Smooth muscle cell (in vitro differentiated cells): ENCODE results near the gene KLHL1. TPM values are rescaled to one million over a fixed set of nuclear protein-coding genes. Genes with fewer than 3 reads are reported as not detected.

Source experiments
- DNase-seq: peaks from one replicate; lab custom pipeline; 2025; ENCODE audit not compliant: unreplicated experiment; lab: John Stamatoyannopoulos, UW
- H2AFZ ChIP-seq: fragments of 200-600 bp; sonication (generic); 2 replicates; pipeline ENCODE4 v1.6.0; 2016; ENCODE audit warnings: antibody characterized with exemption, low read depth, mild to moderate bottlenecking
- H3F3A ChIP-seq: fragments of 200-600 bp; sonication (generic); 2 replicates; pipeline ENCODE4 v1.6.0; 2017; ENCODE audit warnings: antibody characterized with exemption, low read depth
- H3K27ac ChIP-seq: fragments of 200-600 bp; sonication (generic); 2 replicates; pipeline ENCODE4 v1.5.1; 2016; ENCODE audit warnings: low read depth, mild to moderate bottlenecking
- H3K27me3 ChIP-seq: fragments of 200-600 bp; sonication (generic); 2 replicates; pipeline ENCODE4 v1.6.1; 2016; ENCODE audit warnings: low read depth, mild to moderate bottlenecking
- H3K36me3 ChIP-seq: fragments of 200-600 bp; sonication (generic); 2 replicates; pipeline ENCODE4 v1.5.1; 2016; ENCODE audit warnings: low read depth
- H3K4me1 ChIP-seq: fragments of 200-600 bp; sonication (generic); 2 replicates; pipeline ENCODE4 v1.5.1; 2016; ENCODE audit warnings: low read depth
- H3K4me2 ChIP-seq: fragments of 200-600 bp; sonication (generic); 2 replicates; pipeline ENCODE4 v1.6.0; 2016; ENCODE audit warnings: mild to moderate bottlenecking
- H3K4me3 ChIP-seq: fragments of 200-600 bp; sonication (generic); 2 replicates; pipeline ENCODE4 v1.5.1; 2016; ENCODE audit warnings: mild to moderate bottlenecking
- H3K79me2 ChIP-seq: fragments of 200-600 bp; sonication (generic); 2 replicates; pipeline ENCODE4 v1.6.0; 2016; ENCODE audit warnings: low read depth, mild to moderate bottlenecking
- H3K9ac ChIP-seq: fragments of 200-600 bp; sonication (generic); 2 replicates; pipeline ENCODE4 v1.6.0; 2016; ENCODE audit warnings: low read depth
- H3K9me3 ChIP-seq: fragments of 200-600 bp; sonication (generic); replicated peaks from 2 replicates; pipeline ENCODE4 v1.5.1; 2016; ENCODE audit warnings: low read depth
- H4K20me1 ChIP-seq: fragments of 200-600 bp; sonication (generic); 2 replicates; pipeline ENCODE4 v1.6.0; 2016; ENCODE audit warnings: low read depth
- CTCF ChIP-seq: fragments of 200-600 bp; sonication (generic); IDR thresholded peaks from 2 replicates; pipeline ENCODE4 v1.5.1; 2017; ENCODE audit warnings: borderline replicate concordance, mild to moderate bottlenecking, antibody characterized with exemption; ENCODE audit not compliant: insufficient read depth, poor library complexity, severe bottlenecking
- WGBS: methylation state at CpG from one replicate; pipeline ENCODE4 v1.1.7; 2016; ENCODE audit warnings: low lambda C conversion rate; 5-methylcytosine and 5-hydroxymethylcytosine counted together
- polyA plus RNA-seq: library from polyadenylated mRNA; unstranded; fragments of >200 nt; fragmentation: Nextera tagmentation; extraction: Ambion mirVana; gene quantifications from 2 replicates; pipeline ENCODE4 v1.2.1, GENCODE V29; 2016
- total RNA-seq: library from RNA; depleted of rRNA; stranded (reverse); fragments of >200 nt; gene quantifications from 2 replicates; pipeline ENCODE4 v1.2.3, GENCODE V29; 2014

The KLHL1 gene
- total and polyA plus RNA-seq, 2 experiments from 2014 or later, result not detected

GRCh38 chr13:70042193-70042592 is 66.1 kb downstream of the KLHL1 start:
- DNase-seq, result no peak
- Histone ChIP-seq H3K27ac (no peak overlapping the region), H4K20me1 (no peaks in the 10 kb centered on the region), H3K79me2 (no peaks in the 10 kb centered on the region), H2AFZ (no peak overlapping the region), H3F3A (no peaks in the 10 kb centered on the region), H3K4me3 (no peak overlapping the region), H3K36me3 (no peaks in the 10 kb centered on the region), H3K4me1 (no peaks in the 10 kb centered on the region), H3K9me3 (no peaks in the 10 kb centered on the region), H3K27me3 (no peaks in the 10 kb centered on the region), H3K9ac (no peak overlapping the region), H3K4me2 (no peak overlapping the region)
- 86% methylated on average over 4 of the region's 4 CpGs for WGBS
- no peak for TF ChIP-seq CTCF

GRCh38 chr13:70034286-70034685 is 74.0 kb downstream of the KLHL1 start:
- no peaks in the 10 kb centered on the region for H3K79me2 ChIP-seq
- no peaks in the 10 kb centered on the region for H3K36me3 ChIP-seq
- no peaks in the 10 kb centered on the region for H3K4me1 ChIP-seq
- no peak overlapping the region for H3K4me3 ChIP-seq
- H3K9ac ChIP-seq, result no peak overlapping the region
- no peak overlapping the region for H3K4me2 ChIP-seq
- no peak for TF ChIP-seq CTCF
- H3F3A ChIP-seq, result no peaks in the 10 kb centered on the region
- no peaks in the 10 kb centered on the region for H3K9me3 ChIP-seq
- DNase-seq, result no peak
- no peaks in the 10 kb centered on the region for H4K20me1 ChIP-seq
- no peaks in the 10 kb centered on the region for H3K27me3 ChIP-seq
- H2AFZ ChIP-seq, result no peak overlapping the region
- H3K27ac ChIP-seq, result no peak overlapping the region

GRCh38 chr13:70027551-70027950 is 80.7 kb downstream of the KLHL1 start:
- WGBS, result 67% methylated on average over 4 of the region's 4 CpGs
- Histone ChIP-seq H3F3A (no peaks in the 10 kb centered on the region), H4K20me1 (no peaks in the 10 kb centered on the region), H2AFZ (no peak overlapping the region), H3K27ac (no peak overlapping the region), H3K4me2 (no peak overlapping the region), H3K9me3 (no peaks in the 10 kb centered on the region), H3K4me3 (no peak overlapping the region), H3K36me3 (no peaks in the 10 kb centered on the region), H3K27me3 (no peaks in the 10 kb centered on the region), H3K4me1 (no peaks in the 10 kb centered on the region), H3K79me2 (no peaks in the 10 kb centered on the region), H3K9ac (no peak overlapping the region)
- DNase-seq, result no peak
- TF ChIP-seq CTCF, result no peak

GRCh38 chr13:70023516-70023915 is 84.7 kb downstream of the KLHL1 start:
- no peak overlapping the region for H3K4me2 ChIP-seq
- no peak overlapping the region for H3K9ac ChIP-seq
- no peak overlapping the region for H3K4me3 ChIP-seq
- no peaks in the 10 kb centered on the region for H3K79me2 ChIP-seq
- H3F3A ChIP-seq, result no peaks in the 10 kb centered on the region
- H3K4me1 ChIP-seq, result no peaks in the 10 kb centered on the region
- no peaks in the 10 kb centered on the region for H4K20me1 ChIP-seq
- no peak for DNase-seq
- no peak for TF ChIP-seq CTCF
- H3K36me3 ChIP-seq, result no peaks in the 10 kb centered on the region
- no peaks in the 10 kb centered on the region for H3K9me3 ChIP-seq
- 97% methylated on average over 2 of the region's 2 CpGs for WGBS
- H2AFZ ChIP-seq, result no peak overlapping the region
- H3K27me3 ChIP-seq, result no peaks in the 10 kb centered on the region
- no peak overlapping the region for H3K27ac ChIP-seq
